22Rv1 (cell line): ENCODE data around the gene LRRC1.

Experiments
- H3K27ac ChIP-seq: fragments of 450-650 bp; 2 replicates; pipeline ENCODE4 v1.5.1; 2017
- CTCF ChIP-seq: fragments of 450-650 bp; IDR thresholded peaks from 2 replicates; pipeline ENCODE4 v1.5.1; 2017; ENCODE audit warnings: mild to moderate bottlenecking
- ZFX ChIP-seq: fragments of 450-650 bp; IDR thresholded peaks from 2 replicates; pipeline ENCODE4 v1.6.1; 2017; ENCODE audit warnings: antibody characterized with exemption, borderline replicate concordance

LRRC1 gene

GRCh38 chr6:53888931-53889330 is 94.1 kb downstream of the LRRC1 start:
- H3K27ac ChIP-seq: no peak overlapping the region
- TF ChIP-seq ZFX (no peak), CTCF (no peak)

DNA sequence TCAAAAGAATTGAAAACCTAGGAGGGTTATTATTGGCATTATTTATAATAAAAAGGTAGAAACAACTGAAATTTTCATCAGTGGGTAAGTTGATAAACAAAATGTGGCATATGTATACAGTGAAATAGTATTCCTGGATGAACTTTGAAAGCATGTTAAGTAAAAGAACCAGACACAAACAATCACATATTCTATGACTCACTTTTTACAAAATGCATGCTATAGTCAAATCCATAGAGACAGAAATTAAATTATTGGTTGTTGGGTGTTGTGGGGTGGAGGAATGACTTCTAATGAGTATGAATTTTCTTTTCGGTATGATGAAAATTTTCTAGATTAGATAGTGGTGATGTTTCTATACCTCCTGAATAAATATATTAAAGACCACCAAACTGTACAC is 94.6 kb downstream of the LRRC1 start:
- no peak for TF ChIP-seq CTCF
- TF ChIP-seq ZFX: no peak
- H3K27ac ChIP-seq: no peak overlapping the region

- TF ChIP-seq CTCF (no peak), ZFX (no peak)
- H3K27ac ChIP-seq: no peak overlapping the region
Measured at GRCh38 chr6:53892707-53893106, 97.9 kb downstream of the LRRC1 start.

GRCh38 chr6:53894091-53894490 is 99.3 kb downstream of the LRRC1 start:
- TF ChIP-seq ZFX: no peak
- TF ChIP-seq CTCF: no peak
- H3K27ac ChIP-seq: no peak overlapping the region

- TF ChIP-seq CTCF (no peak), ZFX (no peak)
- H3K27ac ChIP-seq: no peak overlapping the region
Measured at GRCh38 chr6:53896196-53896595, 101.4 kb downstream of the LRRC1 start.

GRCh38 chr6:53898026-53898795 is 103.4 kb downstream of the LRRC1 start:
- no peak overlapping the region for H3K27ac ChIP-seq
- TF ChIP-seq CTCF (no peak), ZFX (no peak)

DNA sequence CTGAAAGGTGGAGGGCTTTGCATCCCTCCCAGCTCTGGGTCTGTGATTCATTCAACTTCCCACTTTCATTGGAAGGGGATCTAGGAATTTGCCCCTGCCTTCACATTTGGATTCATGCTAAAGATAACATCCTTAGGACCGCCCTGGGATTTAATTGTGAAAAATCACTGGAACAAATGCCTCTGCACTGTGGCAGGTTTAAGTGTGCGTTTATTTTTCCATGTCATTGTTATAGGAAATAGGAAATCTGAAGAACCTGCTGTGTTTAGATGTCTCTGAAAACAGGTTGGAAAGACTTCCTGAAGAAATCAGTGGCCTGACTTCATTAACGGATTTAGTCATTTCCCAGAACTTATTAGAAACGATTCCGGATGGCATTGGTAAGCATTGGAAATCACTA is 104.7 kb downstream of the LRRC1 start:
- no peak overlapping the region for H3K27ac ChIP-seq
- no peak for TF ChIP-seq CTCF
- TF ChIP-seq ZFX: no peak
